K562 (cell line): ENCODE results near the gene RBMXL3. TPM values are rescaled to one million over a fixed set of nuclear protein-coding genes. Genes with fewer than 3 reads are reported as not detected.

Experiments
- ELK1 ChIP-seq: sonication (generic); formaldehyde crosslinking; IDR thresholded peaks from 2 replicates; pipeline ENCODE4 v1.8.1; 2022; ENCODE audit warnings: missing genetic modification reagents
- RUNX1 ChIP-seq: sonication (generic); IDR thresholded peaks from 2 replicates; pipeline ENCODE4 v1.6.1; 2016; ENCODE audit warnings: antibody characterized with exemption, low read depth
- SIX5 ChIP-seq, 2 experiments: IDR thresholded peaks; 2 replicates each; pipeline ENCODE4 v1.6.1; 2011; ENCODE audit warnings: low read length in 2 of 2, borderline replicate concordance in 1 of 2, low read depth in 1 of 2, mild to moderate bottlenecking in 1 of 2, moderate library complexity in 1 of 2; ENCODE audit not compliant: insufficient read depth in 1 of 2
- TSC22D4 ChIP-seq: fragments of 450-650 bp; IDR thresholded peaks from 2 replicates; pipeline ENCODE4 v1.6.1; 2016; ENCODE audit warnings: missing genetic modification characterization, missing biosample characterization, control low read depth
- polyA plus RNA-seq, 8 experiments: library from polyadenylated mRNA; depleted of rRNA in 4 of 8; stranded (reverse) in 5 of 8; unstranded in 3 of 8; fragments of >200 nt; fragmentation: Nextera tagmentation in 2 of 8; fragmentation: Illumina TruSeq in 1 of 8; extraction: Ambion mirVana in 2 of 8; extraction: Trizol in 1 of 8; gene quantifications; 2 replicates each; pipeline versions ENCODE4 v1.2.1 to v1.2.3, GENCODE V29; 2011 to 2014; ENCODE audit warnings: inconsistent platforms in 1 of 8, missing spikeins in 1 of 8
- total RNA-seq, 7 experiments: library from RNA; depleted of rRNA in 6 of 7; stranded (reverse); fragments of >200 nt in 6 of 7; fragmentation: Illumina TruSeq in 2 of 7; extraction: Trizol in 2 of 7; gene quantifications; 2 replicates each; pipeline versions ENCODE4 v1.2.1 to v1.2.3, GENCODE V29; 2011 to 2021; ENCODE audit warnings: low replicate concordance in 1 of 7
- TF ChIP-seq, protein P1 (sequence below): fragments of 200-800 bp; sonication (Bioruptor generic); IDR thresholded peaks from 2 replicates; pipeline ENCODE4 v1.6.1; 2016; ENCODE audit warnings: missing genetic modification characterization, missing compliant biosample characterization

Gene RBMXL3
- total and polyA plus RNA-seq, 9 of the 15 experiments (the other 6 are each of a cell fraction or from before 2014, with no cell fraction given), result 0.03 to 0.31 (median 0.04) TPM; not detected in 6

DNA sequence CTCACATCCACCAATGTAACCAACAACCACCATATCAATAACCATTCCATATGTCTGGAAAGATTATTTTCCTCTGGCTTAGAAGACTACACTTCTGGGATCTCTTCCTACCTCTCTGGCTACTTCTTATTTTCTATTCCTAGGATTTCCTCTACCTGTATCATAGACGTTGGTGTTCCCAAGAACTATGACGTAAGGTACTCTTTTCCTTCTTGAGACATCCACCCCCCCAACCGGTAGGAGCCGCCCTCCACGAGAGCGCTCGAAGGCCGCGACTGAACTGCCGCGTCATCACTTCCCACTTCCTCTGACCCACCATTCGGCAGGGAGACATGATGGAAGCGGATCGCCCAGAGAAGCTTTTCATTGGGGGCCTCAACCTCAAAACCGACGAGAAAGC lies at the start of gene RBMXL3 (continued):
- TF ChIP-seq, protein P1, sequence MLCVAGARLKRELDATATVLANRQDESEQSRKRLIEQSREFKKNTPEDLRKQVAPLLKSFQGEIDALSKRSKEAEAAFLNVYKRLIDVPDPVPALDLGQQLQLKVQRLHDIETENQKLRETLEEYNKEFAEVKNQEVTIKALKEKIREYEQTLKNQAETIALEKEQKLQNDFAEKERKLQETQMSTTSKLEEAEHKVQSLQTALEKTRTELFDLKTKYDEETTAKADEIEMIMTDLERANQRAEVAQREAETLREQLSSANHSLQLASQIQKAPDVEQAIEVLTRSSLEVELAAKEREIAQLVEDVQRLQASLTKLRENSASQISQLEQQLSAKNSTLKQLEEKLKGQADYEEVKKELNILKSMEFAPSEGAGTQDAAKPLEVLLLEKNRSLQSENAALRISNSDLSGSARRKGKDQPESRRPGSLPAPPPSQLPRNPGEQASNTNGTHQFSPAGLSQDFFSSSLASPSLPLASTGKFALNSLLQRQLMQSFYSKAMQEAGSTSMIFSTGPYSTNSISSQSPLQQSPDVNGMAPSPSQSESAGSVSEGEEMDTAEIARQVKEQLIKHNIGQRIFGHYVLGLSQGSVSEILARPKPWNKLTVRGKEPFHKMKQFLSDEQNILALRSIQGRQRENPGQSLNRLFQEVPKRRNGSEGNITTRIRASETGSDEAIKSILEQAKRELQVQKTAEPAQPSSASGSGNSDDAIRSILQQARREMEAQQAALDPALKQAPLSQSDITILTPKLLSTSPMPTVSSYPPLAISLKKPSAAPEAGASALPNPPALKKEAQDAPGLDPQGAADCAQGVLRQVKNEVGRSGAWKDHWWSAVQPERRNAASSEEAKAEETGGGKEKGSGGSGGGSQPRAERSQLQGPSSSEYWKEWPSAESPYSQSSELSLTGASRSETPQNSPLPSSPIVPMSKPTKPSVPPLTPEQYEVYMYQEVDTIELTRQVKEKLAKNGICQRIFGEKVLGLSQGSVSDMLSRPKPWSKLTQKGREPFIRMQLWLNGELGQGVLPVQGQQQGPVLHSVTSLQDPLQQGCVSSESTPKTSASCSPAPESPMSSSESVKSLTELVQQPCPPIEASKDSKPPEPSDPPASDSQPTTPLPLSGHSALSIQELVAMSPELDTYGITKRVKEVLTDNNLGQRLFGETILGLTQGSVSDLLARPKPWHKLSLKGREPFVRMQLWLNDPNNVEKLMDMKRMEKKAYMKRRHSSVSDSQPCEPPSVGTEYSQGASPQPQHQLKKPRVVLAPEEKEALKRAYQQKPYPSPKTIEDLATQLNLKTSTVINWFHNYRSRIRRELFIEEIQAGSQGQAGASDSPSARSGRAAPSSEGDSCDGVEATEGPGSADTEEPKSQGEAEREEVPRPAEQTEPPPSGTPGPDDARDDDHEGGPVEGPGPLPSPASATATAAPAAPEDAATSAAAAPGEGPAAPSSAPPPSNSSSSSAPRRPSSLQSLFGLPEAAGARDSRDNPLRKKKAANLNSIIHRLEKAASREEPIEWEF (CRISPR knock-in tag), result no peak
- TF ChIP-seq TSC22D4 (tag), result no peak
- no peak for TF ChIP-seq SIX5 (IDR thresholded peaks at IDR 0.05; ENCODE audit: borderline replicate concordance in 1 of 2, insufficient read depth in 1 of 2, low read depth in 1 of 2, low read length in 2 of 2)
- no peak for TF ChIP-seq ELK1 (CRISPR knock-in tag)
- no peak for TF ChIP-seq RUNX1
